Measurements from ENCODE around the gene ABCC4. TPM values are rescaled to one million over a fixed set of nuclear protein-coding genes. Genes with fewer than 3 reads are reported as not detected.

Gene ABCC4
- total and polyA plus RNA-seq, 4 donors, result 0.74 to 22.5 (median 2.0) TPM

DNA sequence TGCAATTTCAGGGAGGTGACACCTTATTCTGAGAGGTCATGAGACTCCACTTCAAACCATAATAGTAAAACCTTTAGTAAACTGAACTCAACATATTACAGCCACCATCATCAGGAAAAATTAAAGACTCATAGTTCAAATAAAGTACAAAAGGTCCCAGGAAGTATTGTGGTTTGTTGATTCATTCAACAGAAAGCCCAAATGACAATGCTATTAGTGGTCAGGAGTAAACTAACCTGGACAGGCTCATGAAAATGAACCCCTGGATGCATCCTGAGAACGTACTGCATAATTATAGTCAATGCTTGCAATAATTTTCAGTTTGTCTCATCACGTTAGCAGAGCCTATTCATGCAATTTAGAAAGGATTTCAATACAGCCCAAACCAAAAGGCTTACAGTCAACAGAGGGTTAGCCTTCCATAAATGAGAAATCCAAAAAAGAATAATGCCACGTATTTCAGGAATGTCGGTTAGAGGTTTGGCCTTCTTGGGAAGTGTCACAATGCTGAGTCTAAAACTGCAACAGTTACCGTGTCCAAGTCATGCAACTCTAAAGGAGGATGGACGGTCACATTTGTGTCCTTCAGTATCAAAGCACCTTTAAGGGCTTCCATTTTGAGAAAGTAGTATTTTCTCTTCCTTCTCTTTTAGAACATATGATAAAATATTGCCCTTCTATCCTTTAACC is 280.8 kb downstream of the ABCC4 start:
- WGBS, result 94% methylated on average over 6 of the region's 6 CpGs

DNA sequence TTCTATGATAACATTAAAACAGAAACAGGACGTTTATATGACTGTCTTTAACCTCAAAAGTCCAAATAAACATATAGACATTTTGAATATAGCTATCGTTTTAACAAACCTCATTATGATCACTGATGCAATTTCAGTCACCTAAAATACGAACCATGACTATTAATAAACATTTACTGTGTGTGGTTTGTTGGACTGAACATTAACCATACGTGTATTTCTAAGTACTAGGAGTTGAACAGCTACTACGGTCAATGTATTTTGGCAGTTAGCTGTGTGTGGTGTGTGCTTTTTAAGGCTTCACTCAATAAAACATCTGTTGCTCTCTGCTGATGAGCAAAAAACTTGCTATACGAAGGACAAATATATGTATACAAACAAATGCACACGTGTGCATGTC is 281.4 kb downstream of the ABCC4 start:
- 78% methylated on average over 7 of the region's 7 CpGs for WGBS
- Histone ChIP-seq H3K27me3 (ENCODE audit: control insufficient read depth in 4 of 4, insufficient read depth in 4 of 4, low read length in 3 of 4) (no peaks in the 10 kb centered on the region), H3K36me3 (ENCODE audit: control insufficient read depth in 4 of 4, insufficient read depth in 3 of 4, low read depth in 1 of 4, low read length in 3 of 4) (no peaks in the 10 kb centered on the region), H3K4me1 (ENCODE audit: control insufficient read depth in 4 of 4, insufficient read depth in 4 of 4, low read length in 3 of 4) (no peaks in the 10 kb centered on the region), H3K27ac (ENCODE audit: low read depth in 1 of 2, low read length in 2 of 2) (no peak overlapping the region), H3K9ac (ENCODE audit: low read depth in 1 of 2, low read length in 2 of 2) (no peak overlapping the region), H3K4me3 (ENCODE audit: low read depth in 1 of 3, low read length in 3 of 3) (no peak overlapping the region), H3K9me3 (ENCODE audit: control insufficient read depth in 4 of 4, low read length in 3 of 4) (no peaks in the 10 kb centered on the region)
- DNase-seq (ENCODE audit: low spot score), result no peak
- TF ChIP-seq HNF4G (IDR thresholded peaks at IDR 0.05) (no peak), GABPA (IDR thresholded peaks at IDR 0.05 in 1 of 2, conservative IDR thresholded peaks at IDR 0.05 in 1 of 2) (no peak), FOXA2 (IDR thresholded peaks at IDR 0.05) (no peak), SP1 (IDR thresholded peaks at IDR 0.05) (no peak), EGR1 (IDR thresholded peaks at IDR 0.05; ENCODE audit: low read depth in 2 of 2) (no peak), NR2F2 (IDR thresholded peaks at IDR 0.05) (no peak), FOXA1 (IDR thresholded peaks at IDR 0.05) (no peak), RXRA (IDR thresholded peaks at IDR 0.05) (no peak), RAD21 (IDR thresholded peaks at IDR 0.05) (no peak), HNF4A (conservative IDR thresholded peaks at IDR 0.05) (no peak), JUND (IDR thresholded peaks at IDR 0.05) (no peak)
- TF ChIP-seq, protein P1, sequence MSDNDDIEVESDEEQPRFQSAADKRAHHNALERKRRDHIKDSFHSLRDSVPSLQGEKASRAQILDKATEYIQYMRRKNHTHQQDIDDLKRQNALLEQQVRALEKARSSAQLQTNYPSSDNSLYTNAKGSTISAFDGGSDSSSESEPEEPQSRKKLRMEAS (IDR thresholded peaks at IDR 0.05), result no peak
- TF ChIP-seq, protein P2, sequence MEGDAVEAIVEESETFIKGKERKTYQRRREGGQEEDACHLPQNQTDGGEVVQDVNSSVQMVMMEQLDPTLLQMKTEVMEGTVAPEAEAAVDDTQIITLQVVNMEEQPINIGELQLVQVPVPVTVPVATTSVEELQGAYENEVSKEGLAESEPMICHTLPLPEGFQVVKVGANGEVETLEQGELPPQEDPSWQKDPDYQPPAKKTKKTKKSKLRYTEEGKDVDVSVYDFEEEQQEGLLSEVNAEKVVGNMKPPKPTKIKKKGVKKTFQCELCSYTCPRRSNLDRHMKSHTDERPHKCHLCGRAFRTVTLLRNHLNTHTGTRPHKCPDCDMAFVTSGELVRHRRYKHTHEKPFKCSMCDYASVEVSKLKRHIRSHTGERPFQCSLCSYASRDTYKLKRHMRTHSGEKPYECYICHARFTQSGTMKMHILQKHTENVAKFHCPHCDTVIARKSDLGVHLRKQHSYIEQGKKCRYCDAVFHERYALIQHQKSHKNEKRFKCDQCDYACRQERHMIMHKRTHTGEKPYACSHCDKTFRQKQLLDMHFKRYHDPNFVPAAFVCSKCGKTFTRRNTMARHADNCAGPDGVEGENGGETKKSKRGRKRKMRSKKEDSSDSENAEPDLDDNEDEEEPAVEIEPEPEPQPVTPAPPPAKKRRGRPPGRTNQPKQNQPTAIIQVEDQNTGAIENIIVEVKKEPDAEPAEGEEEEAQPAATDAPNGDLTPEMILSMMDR (IDR thresholded peaks at IDR 0.05; ENCODE audit: low read depth, low read length, missing input control), result no peak

More for the DNA sequence above, 280.8 kb downstream of the ABCC4 start:
- Histone ChIP-seq H3K9ac (ENCODE audit: low read depth in 1 of 2, low read length in 2 of 2) (no peak overlapping the region), H3K4me1 (ENCODE audit: control insufficient read depth in 4 of 4, insufficient read depth in 4 of 4, low read length in 3 of 4) (no peaks in the 10 kb centered on the region), H3K27ac (ENCODE audit: low read depth in 1 of 2, low read length in 2 of 2) (no peak overlapping the region), H3K36me3 (ENCODE audit: control insufficient read depth in 4 of 4, insufficient read depth in 3 of 4, low read depth in 1 of 4, low read length in 3 of 4) (no peaks in the 10 kb centered on the region), H3K9me3 (ENCODE audit: control insufficient read depth in 4 of 4, low read length in 3 of 4) (no peaks in the 10 kb centered on the region), H3K27me3 (ENCODE audit: control insufficient read depth in 4 of 4, insufficient read depth in 4 of 4, low read length in 3 of 4) (no peaks in the 10 kb centered on the region), H3K4me3 (ENCODE audit: low read depth in 1 of 3, low read length in 3 of 3) (no peak overlapping the region)
- TF ChIP-seq JUND (IDR thresholded peaks at IDR 0.05) (no peak), FOXA1 (IDR thresholded peaks at IDR 0.05) (no peak), SP1 (IDR thresholded peaks at IDR 0.05) (no peak), FOXA2 (IDR thresholded peaks at IDR 0.05) (no peak), TAF1 (conservative IDR thresholded peaks at IDR 0.05) (no peak), NR2F2 (IDR thresholded peaks at IDR 0.05) (no peak), YY1 (IDR thresholded peaks at IDR 0.05) (no peak), RXRA (IDR thresholded peaks at IDR 0.05) (no peak), HNF4G (IDR thresholded peaks at IDR 0.05) (no peak), GABPA (IDR thresholded peaks at IDR 0.05 in 1 of 2, conservative IDR thresholded peaks at IDR 0.05 in 1 of 2) (no peak), HNF4A (conservative IDR thresholded peaks at IDR 0.05) (no peak)
- TF ChIP-seq, protein P3, sequence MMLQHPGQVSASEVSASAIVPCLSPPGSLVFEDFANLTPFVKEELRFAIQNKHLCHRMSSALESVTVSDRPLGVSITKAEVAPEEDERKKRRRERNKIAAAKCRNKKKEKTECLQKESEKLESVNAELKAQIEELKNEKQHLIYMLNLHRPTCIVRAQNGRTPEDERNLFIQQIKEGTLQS (IDR thresholded peaks at IDR 0.05), result no peak
- TF ChIP-seq, protein P1 (IDR thresholded peaks at IDR 0.05), result no peak
- TF ChIP-seq, protein P4, sequence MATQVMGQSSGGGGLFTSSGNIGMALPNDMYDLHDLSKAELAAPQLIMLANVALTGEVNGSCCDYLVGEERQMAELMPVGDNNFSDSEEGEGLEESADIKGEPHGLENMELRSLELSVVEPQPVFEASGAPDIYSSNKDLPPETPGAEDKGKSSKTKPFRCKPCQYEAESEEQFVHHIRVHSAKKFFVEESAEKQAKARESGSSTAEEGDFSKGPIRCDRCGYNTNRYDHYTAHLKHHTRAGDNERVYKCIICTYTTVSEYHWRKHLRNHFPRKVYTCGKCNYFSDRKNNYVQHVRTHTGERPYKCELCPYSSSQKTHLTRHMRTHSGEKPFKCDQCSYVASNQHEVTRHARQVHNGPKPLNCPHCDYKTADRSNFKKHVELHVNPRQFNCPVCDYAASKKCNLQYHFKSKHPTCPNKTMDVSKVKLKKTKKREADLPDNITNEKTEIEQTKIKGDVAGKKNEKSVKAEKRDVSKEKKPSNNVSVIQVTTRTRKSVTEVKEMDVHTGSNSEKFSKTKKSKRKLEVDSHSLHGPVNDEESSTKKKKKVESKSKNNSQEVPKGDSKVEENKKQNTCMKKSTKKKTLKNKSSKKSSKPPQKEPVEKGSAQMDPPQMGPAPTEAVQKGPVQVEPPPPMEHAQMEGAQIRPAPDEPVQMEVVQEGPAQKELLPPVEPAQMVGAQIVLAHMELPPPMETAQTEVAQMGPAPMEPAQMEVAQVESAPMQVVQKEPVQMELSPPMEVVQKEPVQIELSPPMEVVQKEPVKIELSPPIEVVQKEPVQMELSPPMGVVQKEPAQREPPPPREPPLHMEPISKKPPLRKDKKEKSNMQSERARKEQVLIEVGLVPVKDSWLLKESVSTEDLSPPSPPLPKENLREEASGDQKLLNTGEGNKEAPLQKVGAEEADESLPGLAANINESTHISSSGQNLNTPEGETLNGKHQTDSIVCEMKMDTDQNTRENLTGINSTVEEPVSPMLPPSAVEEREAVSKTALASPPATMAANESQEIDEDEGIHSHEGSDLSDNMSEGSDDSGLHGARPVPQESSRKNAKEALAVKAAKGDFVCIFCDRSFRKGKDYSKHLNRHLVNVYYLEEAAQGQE (IDR thresholded peaks at IDR 0.05), result no peak
- TF ChIP-seq, protein P2 (IDR thresholded peaks at IDR 0.05; ENCODE audit: low read depth, low read length, missing input control), result no peak
- DNase-seq (ENCODE audit: low spot score), result no peak
